Stomach (tissue), 9 donors: ENCODE results near the gene TLR1. TPM values are rescaled to one million over a fixed set of nuclear protein-coding genes. Genes with fewer than 3 reads are reported as not detected.

Source experiments
- DNase-seq, 2 donors: peaks; one replicate each; pipeline versions ENCODE4 v3.0.0 to v3.0.0-alpha.2; 2013 to 2019
- H3K27ac ChIP-seq, 5 donors: fragments of 200-600 bp in 4 of 5; sonication (generic) in 4 of 5; one replicate each; pipeline ENCODE4 v1.5.1; 2013 to 2019; ENCODE audit warnings: mild to moderate bottlenecking in 1 of 5, moderate library complexity in 1 of 5
- H3K27me3 ChIP-seq, 3 donors: fragments of 200-600 bp; sonication (generic); one replicate each; pipeline ENCODE4 v1.5.1; 2017 to 2019; ENCODE audit warnings: mixed run types in 1 of 3
- H3K36me3 ChIP-seq, 4 donors: fragments of 200-600 bp; sonication (generic); 1 replicate in 3 of 4; 2 replicates in 1 of 4; pipeline ENCODE4 v1.5.1; 2016 to 2019
- H3K4me1 ChIP-seq, 4 donors: fragments of 200-600 bp; sonication (generic); one replicate each; pipeline ENCODE4 v1.5.1; 2016 to 2019
- H3K4me3 ChIP-seq, 4 donors: fragments of 200-600 bp; sonication (generic) in 3 of 4; one replicate each; pipeline ENCODE4 v1.5.1; 2016 to 2019; ENCODE audit warnings: mild to moderate bottlenecking in 1 of 4
- H3K9me3 ChIP-seq, 4 donors: fragments of 200-600 bp; sonication (generic); one replicate each; pipeline ENCODE4 v1.5.1; 2016 to 2019
- CTCF ChIP-seq, 7 experiments: fragments of 450-650 bp in 4 of 7; fragments of 200-600 bp in 3 of 7; sonication (generic) in 3 of 7; IDR thresholded peaks; one replicate each; pipeline ENCODE4 v1.5.1; 2016 to 2019; ENCODE audit warnings: antibody characterized with exemption in 7 of 7, control low read depth in 2 of 7, mild to moderate bottlenecking in 1 of 7
- EP300 ChIP-seq: sonication (generic); formaldehyde crosslinking; IDR thresholded peaks from one replicate; pipeline ENCODE4 v1.6.1; 2017; ENCODE audit warnings: antibody characterized with exemption
- POLR2A ChIP-seq, 4 donors: fragments of 450-650 bp; IDR thresholded peaks; one replicate each; pipeline ENCODE4 v1.6.1; 2016; ENCODE audit warnings: antibody characterized with exemption in 4 of 4, control low read depth in 2 of 4, mild to moderate bottlenecking in 1 of 4, moderate library complexity in 1 of 4
- POLR2AphosphoS5 ChIP-seq, 3 donors: sonication (generic); formaldehyde crosslinking; IDR thresholded peaks; one replicate each; pipeline ENCODE4 v1.6.1; 2016; ENCODE audit warnings: antibody characterized with exemption in 3 of 3
- WGBS, 5 donors: extraction: QIAGEN DNeasy Blood & Tissue Kit in 3 of 5; methylation state at CpG; one replicate each; pipeline versions ENCODE4 v1.1.5 to v1.1.7; 2013 to 2018; 5-methylcytosine and 5-hydroxymethylcytosine counted together
- intact Hi-C: fragments of 100-400 bp; cut with DNase I; formaldehyde crosslinking; loops from one replicate; pipeline ENCODE4 v1.15.1; 2023; ENCODE audit warnings: low total_unique reads
- polyA plus RNA-seq, 3 donors: library from polyadenylated mRNA; stranded (reverse); fragments of 200-250 nt; gene quantifications; one replicate each; pipeline ENCODE4 v1.2.3, GENCODE V29; 2013
- total RNA-seq, 5 donors: library from RNA; depleted of rRNA; stranded (reverse); fragments of >200 nt; gene quantifications; one replicate each; pipeline versions ENCODE4 v1.1.0 to v1.2.3, GENCODE V29; 2014 to 2016
- donor health status: healthy with polysubstance abuse.
- donor health status: Bipolar disorder and iron deficiency.
- donor health status: healthy.

TLR1 gene
- total and polyA plus RNA-seq, 8 donors, result 1.2 to 37.4 (median 5.3) TPM; not detected in 1

- WGBS, 5 donors, result 80 to 97% (median 86%) methylated on average over 2 of the region's 2 CpGs
- H3K27me3 ChIP-seq, result no peaks in the 10 kb centered on the region
- H3K27ac ChIP-seq, result peak overlapping the region in 1 of 5 donors; percentile 11
- H3K36me3 ChIP-seq, result peaks cover 0 to 52% (median 33%) of the 10 kb centered on the region in 4 donors
- no peak for TF ChIP-seq POLR2A (IDR thresholded peaks at IDR 0.05)
- TF ChIP-seq POLR2AphosphoS5 (IDR thresholded peaks at IDR 0.05), result no peak
- no peak for TF ChIP-seq EP300
- no peak for TF ChIP-seq CTCF (IDR thresholded peaks at IDR 0.05)
- intact Hi-C loops, result no loop called here
- no peak overlapping the region for H3K4me3 ChIP-seq
- no peak for DNase-seq
- H3K4me1 ChIP-seq, result peaks cover 0 to 24% (median 13%) of the 10 kb centered on the region in 4 donors
- H3K9me3 ChIP-seq, result peaks cover 0 to 3% (median 0%) of the 10 kb centered on the region in 4 donors
Observed at GRCh38 chr4:38800366-38800765, 4.2 kb downstream of the TLR1 start.

GRCh38 chr4:38795087-38795486 lies 9.5 kb downstream of the TLR1 start:
- intact Hi-C loops, result no loop called here
- no peak overlapping the region for H3K4me3 ChIP-seq
- DNase-seq, result no peak
- no peaks in the 10 kb centered on the region for H3K4me1 ChIP-seq
- no peak for TF ChIP-seq POLR2A (IDR thresholded peaks at IDR 0.05)
- no peak for TF ChIP-seq CTCF (IDR thresholded peaks at IDR 0.05)
- no peak for TF ChIP-seq POLR2AphosphoS5 (IDR thresholded peaks at IDR 0.05)
- no peak for TF ChIP-seq EP300
- WGBS, 5 donors, result 89 to 96% (median 91%) methylated on average over 3 of the region's 3 CpGs
- no peak overlapping the region for H3K27ac ChIP-seq
- H3K9me3 ChIP-seq, result peaks cover 0 to 3% (median 0%) of the 10 kb centered on the region in 4 donors
- H3K36me3 ChIP-seq, result peaks cover 0 to 43% (median 26%) of the 10 kb centered on the region in 4 donors
- no peaks in the 10 kb centered on the region for H3K27me3 ChIP-seq

- 80 to 87% (median 86%) methylated on average over 2 of the region's 2 CpGs for WGBS, 5 donors
- intact Hi-C loops, result no loop called here
- no peaks in the 10 kb centered on the region for H3K4me1 ChIP-seq
- no peak overlapping the region for H3K27ac ChIP-seq
- DNase-seq, result no peak
- TF ChIP-seq POLR2AphosphoS5 (IDR thresholded peaks at IDR 0.05), result no peak
- TF ChIP-seq POLR2A (IDR thresholded peaks at IDR 0.05), result no peak
- TF ChIP-seq EP300, result no peak
- TF ChIP-seq CTCF (IDR thresholded peaks at IDR 0.05), result no peak
- no peak overlapping the region for H3K4me3 ChIP-seq
- H3K9me3 ChIP-seq, result peaks cover 0 to 3% (median 0%) of the 10 kb centered on the region in 4 donors
- H3K36me3 ChIP-seq, result peaks cover 0 to 33% (median 16%) of the 10 kb centered on the region in 4 donors
- H3K27me3 ChIP-seq, result no peaks in the 10 kb centered on the region
Observed at GRCh38 chr4:38794051-38794450, 10.5 kb downstream of the TLR1 start.

DNA sequence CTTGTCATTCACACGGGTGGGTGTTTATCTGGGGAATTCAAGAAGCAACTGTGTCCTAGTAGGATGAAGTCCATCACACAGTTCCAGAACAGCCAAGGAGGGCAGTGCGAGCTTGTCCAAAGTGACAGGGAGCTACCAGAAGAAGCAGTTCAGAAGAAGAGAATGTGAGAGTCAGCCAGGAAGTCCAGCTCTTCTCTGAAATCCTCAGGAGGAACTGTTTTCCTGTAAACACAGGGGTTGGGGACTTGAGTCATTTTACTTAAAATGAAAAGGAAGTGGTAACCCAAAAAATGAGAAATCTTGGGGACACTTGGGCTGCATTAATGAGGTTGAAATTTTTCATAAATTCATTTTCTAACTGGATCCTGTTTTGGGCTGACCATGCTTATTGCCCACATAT lies 13.6 kb downstream of the TLR1 start:
- WGBS, 5 donors, result 62 to 80% (median 70%) methylated on average over 2 of the region's 2 CpGs
- intact Hi-C loops, result no loop called here
- no peak for DNase-seq
- Histone ChIP-seq H3K27me3 (no peaks in the 10 kb centered on the region), H3K27ac (peak overlapping the region in 2 of 5 donors; percentile 48 to 51), H3K36me3 (peaks cover 0 to 9% (median 3%) of the 10 kb centered on the region in 4 donors), H3K4me1 (peaks cover 0 to 18% (median 2%) of the 10 kb centered on the region in 4 donors), H3K4me3 (no peak overlapping the region), H3K9me3 (no peaks in the 10 kb centered on the region)
- TF ChIP-seq EP300, result no peak
- no peak for TF ChIP-seq CTCF (IDR thresholded peaks at IDR 0.05)
